GM18868 (cell line): Measurements from ENCODE around the gene COPS4.
"Not testable (repeated sequence)": the region's sequence is repeated elsewhere in the genome, so short reads cannot be mapped to it uniquely, and the experiment has no call there.

Source experiments
- ATAC-seq: cut with Tn5 transposase; IDR thresholded peaks from one replicate; pipeline ENCODE4 v1.9.1; 2021; ENCODE audit warnings: mild to moderate bottlenecking, moderate library complexity; ENCODE audit not compliant: unreplicated experiment

COPS4 gene

GRCh38 chr4:83022724-83023450 lies 12.1 kb upstream of the COPS4 start:
- no peak for ATAC-seq

GRCh38 chr4:83023599-83023998 lies 11.4 kb upstream of the COPS4 start:
- not testable (repeated sequence) for ATAC-seq

DNA sequence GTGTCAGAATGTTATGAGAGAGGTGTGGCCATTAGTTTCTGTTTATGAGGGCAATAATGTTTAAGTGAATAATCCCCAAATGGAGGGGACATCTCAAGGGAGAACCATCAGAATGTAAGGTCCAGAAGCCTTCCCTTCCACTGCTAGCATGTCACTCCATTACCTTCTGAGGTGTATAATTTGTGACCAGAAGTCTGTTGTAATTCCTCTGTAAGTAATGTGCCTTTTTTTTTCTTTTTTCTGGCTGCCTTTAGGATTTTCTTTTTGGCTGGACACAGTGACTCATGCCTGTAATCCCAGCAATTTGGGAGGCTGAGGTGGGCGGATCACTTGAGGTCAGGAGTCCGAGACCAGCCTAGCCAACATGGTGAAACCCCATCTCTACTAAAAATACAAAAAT lies 10.8 kb upstream of the COPS4 start:
- ATAC-seq = no peak

DNA sequence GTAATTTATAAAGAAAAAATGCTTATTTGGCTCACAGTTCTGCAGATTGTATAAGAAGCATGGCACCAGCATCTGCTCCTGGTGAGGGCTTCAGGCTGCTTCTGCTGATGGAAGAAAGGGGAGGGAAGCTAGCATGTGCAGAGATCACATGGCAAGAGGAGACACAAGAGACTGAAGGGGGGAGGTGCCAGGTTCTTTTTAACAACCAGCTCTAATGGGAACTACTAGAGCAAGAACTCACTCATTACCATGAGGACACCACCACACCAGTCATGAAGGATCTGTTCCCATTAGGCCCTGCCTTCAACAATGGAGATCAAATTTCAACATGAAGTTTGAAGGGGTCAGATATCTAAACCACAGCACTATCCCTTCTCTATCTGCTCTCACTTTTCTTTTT lies 9.4 kb upstream of the COPS4 start:
- no peak for ATAC-seq

DNA sequence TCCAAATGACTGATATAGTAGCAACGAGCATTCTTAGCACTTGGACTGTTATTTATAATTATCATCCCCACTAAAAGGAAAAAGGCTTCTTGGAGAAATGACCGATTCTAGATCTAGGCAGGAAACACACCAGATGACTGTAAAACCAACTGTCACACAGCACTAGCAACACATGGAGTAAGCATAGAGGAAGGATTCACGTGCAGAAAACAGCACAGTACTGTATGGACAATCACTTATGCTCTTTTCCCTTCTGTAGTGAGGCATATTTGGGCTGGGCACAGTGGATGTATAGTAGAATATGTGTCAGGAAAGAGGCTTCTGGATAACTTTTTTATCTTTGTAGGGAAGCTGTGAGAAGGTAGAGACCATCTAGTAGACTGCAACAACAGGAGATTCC lies 6.0 kb upstream of the COPS4 start:
- no peak for ATAC-seq

- ATAC-seq = no peak
Measured at GRCh38 chr4:83029688-83030087, 5.3 kb upstream of the COPS4 start.

DNA sequence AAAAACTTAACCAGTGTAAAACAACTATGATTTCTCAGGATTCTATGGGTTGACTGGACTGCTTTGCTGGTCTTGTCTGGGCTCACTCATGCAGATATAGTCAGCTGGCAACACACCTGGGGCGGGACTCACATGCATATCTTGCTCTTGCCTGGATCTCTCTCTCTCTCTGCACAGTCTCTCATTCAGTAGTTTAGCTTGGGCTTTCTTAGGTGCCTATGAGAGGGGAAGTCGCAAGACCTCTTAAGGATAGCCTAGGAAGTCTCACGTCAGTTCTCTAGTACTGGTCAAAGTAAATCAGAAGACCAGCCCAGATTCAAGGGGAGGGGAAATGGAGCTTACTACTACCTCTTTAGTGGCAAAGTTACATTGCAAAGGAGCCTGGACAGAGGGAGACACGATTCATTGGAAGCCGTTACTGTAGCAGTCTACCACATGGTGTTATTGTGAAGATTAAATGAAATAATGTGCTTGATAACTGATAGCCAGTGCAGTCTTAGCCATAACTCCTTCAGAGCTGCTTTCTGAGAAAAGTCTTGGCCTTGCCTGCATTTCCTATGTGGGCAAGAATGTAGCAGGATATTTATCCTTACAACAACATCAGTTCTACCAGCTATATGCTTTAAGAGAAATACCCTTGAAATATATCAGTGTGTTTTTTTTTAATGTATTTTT lies 2.1 kb downstream of the COPS4 start:
- no peak for ATAC-seq

DNA sequence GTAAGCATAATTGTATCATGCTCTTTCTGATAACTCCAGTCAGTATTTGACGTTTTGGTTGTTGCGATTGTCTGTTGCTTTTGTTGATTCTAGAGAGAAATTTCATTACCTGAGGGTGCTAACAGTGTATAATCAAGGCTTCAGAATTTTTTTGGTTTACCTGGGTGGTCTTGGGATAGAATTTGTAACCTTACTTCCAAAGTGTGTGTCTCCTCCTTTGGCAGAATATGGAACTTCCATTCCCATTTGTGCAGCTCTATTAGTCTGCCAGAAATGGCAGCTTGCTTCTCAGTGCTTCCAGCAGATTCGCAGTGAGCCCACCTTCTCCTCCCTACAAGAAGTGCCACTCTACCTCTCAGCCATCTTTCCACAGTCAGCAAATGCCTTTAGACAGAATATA lies 5.3 kb downstream of the COPS4 start:
- ATAC-seq = no peak

DNA sequence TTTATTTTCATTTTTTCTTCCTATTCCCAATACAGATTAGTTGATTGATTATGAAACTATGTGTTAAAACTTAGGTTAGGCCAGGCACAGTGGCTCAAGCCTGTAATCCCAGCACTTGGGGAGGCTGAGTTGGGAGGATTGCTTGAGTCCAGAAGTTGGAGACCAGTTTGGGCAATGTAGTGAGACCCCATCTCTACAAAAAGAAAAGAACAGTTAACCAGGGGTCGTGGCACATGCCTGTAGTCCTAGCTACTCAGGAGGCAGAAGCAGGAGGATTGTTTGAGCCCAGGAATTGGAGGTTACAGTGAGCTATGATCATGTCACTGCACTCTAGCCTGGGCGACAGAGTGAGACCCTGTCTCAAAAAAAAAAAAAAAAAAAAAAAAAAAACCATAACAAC lies 8.2 kb downstream of the COPS4 start:
- ATAC-seq = not testable (repeated sequence)

DNA sequence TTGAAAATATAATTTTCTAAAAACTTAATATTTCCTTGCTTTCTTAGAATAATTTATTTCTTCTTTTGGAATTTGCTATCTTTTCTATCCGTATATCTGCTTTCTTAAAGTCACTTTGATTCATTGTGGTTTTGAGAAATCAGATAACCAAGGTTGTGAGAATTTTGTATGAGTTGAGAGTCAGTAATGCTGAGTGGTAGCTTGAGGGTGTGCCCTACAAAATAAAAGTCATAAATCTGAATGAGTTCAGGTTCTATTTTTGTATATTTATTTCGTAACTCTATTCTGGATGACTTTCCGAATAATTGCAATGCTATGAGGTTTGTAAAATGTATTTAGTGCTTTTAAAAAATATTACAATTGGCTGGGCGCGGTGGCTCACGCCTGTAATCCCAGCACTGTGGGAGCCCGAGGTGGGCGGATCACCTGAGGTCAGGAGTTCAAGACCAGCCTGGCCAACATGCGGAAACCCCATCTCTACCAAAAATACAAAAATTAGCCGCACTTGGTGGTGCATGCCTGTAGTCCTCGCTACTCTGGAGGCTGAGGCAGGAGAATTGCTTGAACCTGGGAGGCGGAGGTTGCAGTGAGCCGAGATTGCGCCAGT lies 8.9 kb downstream of the COPS4 start:
- no peak for ATAC-seq

- ATAC-seq = no peak
Measured at GRCh38 chr4:83046693-83047473, 11.9 kb downstream of the COPS4 start.

- not testable (repeated sequence) for ATAC-seq
Measured at GRCh38 chr4:83048781-83049180, 13.8 kb downstream of the COPS4 start.

DNA sequence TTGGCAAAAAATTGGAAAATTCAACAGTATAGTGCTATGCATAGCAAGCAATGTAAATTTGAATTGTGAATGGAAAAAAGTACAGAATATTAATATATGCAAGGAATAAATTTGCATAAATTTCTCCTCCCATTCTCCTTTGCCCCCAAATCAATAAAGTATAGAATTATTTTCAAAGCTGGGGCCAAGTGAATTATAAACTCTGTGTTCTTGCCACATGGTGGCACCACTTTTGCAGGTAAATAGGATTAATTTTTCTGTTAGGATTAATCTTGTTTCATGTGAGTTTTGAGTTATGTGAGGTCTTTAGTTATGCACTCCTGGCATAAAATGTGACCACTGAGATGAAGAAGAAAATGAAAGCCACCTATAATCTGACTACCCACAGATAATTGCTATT lies 19.9 kb downstream of the COPS4 start:
- peak; percentile 45 for ATAC-seq

DNA sequence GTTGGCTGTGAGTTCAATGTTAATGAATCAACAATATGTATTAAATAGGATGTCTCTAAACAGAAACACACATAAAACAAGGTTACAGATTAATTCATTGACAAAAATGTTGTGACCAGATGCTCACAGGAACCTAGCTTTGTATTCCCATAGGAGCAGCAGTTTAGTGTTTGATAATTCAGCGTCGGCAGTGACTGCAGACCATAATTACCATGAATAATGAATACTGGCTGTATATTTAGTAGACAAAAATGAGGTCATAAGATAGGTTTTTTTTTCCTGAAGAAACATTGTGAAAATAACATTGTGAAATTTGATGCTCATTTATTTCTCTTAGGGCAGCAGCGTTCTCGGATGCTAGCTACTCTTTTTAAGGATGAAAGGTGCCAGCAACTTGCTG lies 27.8 kb downstream of the COPS4 start:
- no peak for ATAC-seq

GRCh38 chr4:83065266-83065665 lies 30.3 kb downstream of the COPS4 start:
- no peak for ATAC-seq

GRCh38 chr4:83067058-83067639 lies 32.2 kb downstream of the COPS4 start:
- ATAC-seq = no peak

DNA sequence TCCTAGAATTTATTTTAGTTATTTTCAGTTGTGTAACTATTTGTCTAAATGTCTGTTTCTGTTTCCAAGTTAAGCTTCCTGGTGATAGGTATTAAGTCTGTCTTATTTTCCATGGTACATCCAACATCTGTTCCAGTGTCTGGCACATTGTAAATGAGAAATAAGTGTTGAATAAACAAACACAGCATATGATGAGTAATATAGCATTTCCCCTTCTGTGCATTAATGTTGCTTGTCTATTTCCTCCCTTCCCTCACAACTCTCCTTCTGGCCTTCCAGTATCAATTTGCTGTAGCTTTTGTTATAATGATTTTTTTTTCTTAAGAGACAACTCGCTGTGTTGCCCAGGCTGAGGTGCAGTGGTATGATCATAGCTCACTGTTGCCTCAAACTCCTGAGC lies 36.1 kb downstream of the COPS4 start:
- ATAC-seq = no peak

DNA sequence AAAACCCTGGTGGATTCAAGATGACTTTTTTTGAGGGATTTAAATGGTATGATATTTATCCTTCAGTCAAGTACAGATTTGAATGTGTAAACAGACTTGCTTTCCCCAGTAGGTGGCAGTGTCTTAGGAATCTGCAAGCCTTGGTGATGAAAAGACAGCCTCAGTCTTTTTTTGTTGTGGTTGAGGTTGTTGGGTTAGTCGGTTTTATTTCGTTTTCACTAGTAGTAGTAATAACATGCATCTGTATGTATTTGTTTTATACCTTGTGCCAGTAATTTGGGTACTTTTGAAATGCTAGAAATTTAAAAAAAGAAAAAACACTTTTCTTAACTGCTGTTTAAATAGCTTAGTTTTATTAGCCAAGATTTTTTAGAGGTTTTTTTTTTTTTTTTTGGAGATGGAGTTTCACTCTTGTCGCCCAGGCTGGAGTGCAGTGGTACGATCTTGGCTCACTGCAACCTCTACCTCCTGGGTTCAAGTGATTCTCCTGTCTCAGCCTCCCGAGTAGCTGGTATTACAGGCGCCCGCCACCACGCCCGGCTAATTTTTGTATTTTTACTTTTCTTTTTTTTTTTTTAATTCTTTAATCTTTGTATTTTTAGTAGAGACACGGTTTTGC lies 39.2 kb downstream of the COPS4 start:
- peak; percentile 82 for ATAC-seq

- ATAC-seq = not testable (repeated sequence)
Measured at GRCh38 chr4:83074783-83075182, 39.8 kb downstream of the COPS4 start.

- ATAC-seq = no peak
Measured at GRCh38 chr4:83075311-83076095, 40.5 kb downstream of the COPS4 start.
